Adrenal gland (tissue), 12 donors: ENCODE results near the gene DNAH17. TPM values are rescaled to one million over a fixed set of nuclear protein-coding genes. Genes with fewer than 3 reads are reported as not detected.

Experiments used
- DNase-seq, 7 donors: peaks; one replicate each; pipeline ENCODE4 v3.0.0-alpha.2; 2019 to 2020
- H3K27ac ChIP-seq, 5 donors: fragments of 200-600 bp; sonication (generic) in 4 of 5; 1 replicate in 3 of 5; 2 replicates in 2 of 5; pipeline versions ENCODE4 v1.5.1 to v1.8.0; 2016 to 2020; ENCODE audit warnings: mild to moderate bottlenecking in 1 of 5
- H3K27me3 ChIP-seq: fragments of 200-600 bp; 2 replicates; pipeline ENCODE4 v1.8.0; 2021
- H3K36me3 ChIP-seq, 2 donors: fragments of 200-600 bp; replicated peaks in 1 of 2; 1 replicate in 1 of 2; 2 replicates in 1 of 2; pipeline versions ENCODE4 v1.5.1 to v1.8.0; 2018 to 2022
- H3K4me1 ChIP-seq, 2 donors: fragments of 200-600 bp; replicated peaks in 1 of 2; 1 replicate in 1 of 2; 2 replicates in 1 of 2; pipeline versions ENCODE4 v1.5.1 to v1.8.0; 2018 to 2021
- H3K4me3 ChIP-seq, 4 donors: fragments of 200-600 bp; sonication (generic) in 3 of 4; one replicate each; pipeline ENCODE4 v1.5.1; 2016 to 2018
- H3K9me3 ChIP-seq, 3 donors: fragments of 200-600 bp; sonication (generic) in 1 of 3; replicated peaks in 1 of 3; 1 replicate in 2 of 3; 2 replicates in 1 of 3; pipeline versions ENCODE4 v1.5.1 to v1.8.0; 2016 to 2021
- POLR2A ChIP-seq, 2 donors: fragments of 450-650 bp; IDR thresholded peaks; one replicate each; pipeline ENCODE4 v1.6.1; 2017; ENCODE audit warnings: antibody characterized with exemption in 2 of 2, mild to moderate bottlenecking in 2 of 2, moderate library complexity in 1 of 2
- WGBS, 4 donors: extraction: QIAGEN DNeasy Blood & Tissue Kit in 2 of 4; methylation state at CpG; one replicate each; pipeline versions ENCODE4 v1.1.5 to v1.1.7; 2013 to 2017; 5-methylcytosine and 5-hydroxymethylcytosine counted together
- intact Hi-C, 2 donors: fragments of 100-400 bp; cut with DNase I; formaldehyde crosslinking; loops; one replicate each; pipeline versions ENCODE4 v1.14.1 to v1.15.0; 2022 to 2023
- polyA plus RNA-seq, 3 donors: library from polyadenylated mRNA; stranded (reverse); fragments of 200-250 nt in 2 of 3; fragments of 350-450 nt in 1 of 3; fragmentation: Illumina TruSeq in 1 of 3; extraction: RNeasy Lipid Tissue Mini Kit (QIAGEN cat#74804) in 1 of 3; gene quantifications; one replicate each; pipeline ENCODE4 v1.2.3, GENCODE V29; 2013 to 2014
- total RNA-seq, 9 donors: library from RNA; depleted of rRNA in 4 of 9; stranded (reverse); fragments of >200 nt in 4 of 9; fragments of 120-200 nt in 1 of 9; fragmentation: NEBNext Ultra II Directional in 1 of 9; extraction: Animal tissue kit (Norgen Biotek cat#: 25700) in 1 of 9; gene quantifications; one replicate each; pipeline versions ENCODE4 v1.1.0 to v1.2.4, GENCODE V29; 2013 to 2023
- TF ChIP-seq, protein P1 (sequence below), 6 experiments: fragments of 450-650 bp in 4 of 6; fragments of 200-600 bp in 2 of 6; sonication (generic) in 1 of 6; IDR thresholded peaks; 1 replicate in 5 of 6; 2 replicates in 1 of 6; pipeline versions ENCODE4 v1.5.1 to v1.8.0; 2016 to 2021; ENCODE audit warnings: antibody characterized with exemption in 6 of 6, mild to moderate bottlenecking in 2 of 6, moderate library complexity in 1 of 6
- donor health status: healthy with polysubstance abuse.
- donor health status: Bipolar disorder and iron deficiency.
- donor health status: DM: yes; HTN: yes; CAD: no.
- donor health status: DM: no; HTN: no; CAD: no.
- donor health status: DM: no; HTN: no; CAD: no.
- donor health status: DM: yes; HTN: yes; CAD: no.

DNAH17 gene
- total and polyA plus RNA-seq, 12 donors: 0.03 to 1.8 (median 0.22) TPM; not detected in 5

DNA sequence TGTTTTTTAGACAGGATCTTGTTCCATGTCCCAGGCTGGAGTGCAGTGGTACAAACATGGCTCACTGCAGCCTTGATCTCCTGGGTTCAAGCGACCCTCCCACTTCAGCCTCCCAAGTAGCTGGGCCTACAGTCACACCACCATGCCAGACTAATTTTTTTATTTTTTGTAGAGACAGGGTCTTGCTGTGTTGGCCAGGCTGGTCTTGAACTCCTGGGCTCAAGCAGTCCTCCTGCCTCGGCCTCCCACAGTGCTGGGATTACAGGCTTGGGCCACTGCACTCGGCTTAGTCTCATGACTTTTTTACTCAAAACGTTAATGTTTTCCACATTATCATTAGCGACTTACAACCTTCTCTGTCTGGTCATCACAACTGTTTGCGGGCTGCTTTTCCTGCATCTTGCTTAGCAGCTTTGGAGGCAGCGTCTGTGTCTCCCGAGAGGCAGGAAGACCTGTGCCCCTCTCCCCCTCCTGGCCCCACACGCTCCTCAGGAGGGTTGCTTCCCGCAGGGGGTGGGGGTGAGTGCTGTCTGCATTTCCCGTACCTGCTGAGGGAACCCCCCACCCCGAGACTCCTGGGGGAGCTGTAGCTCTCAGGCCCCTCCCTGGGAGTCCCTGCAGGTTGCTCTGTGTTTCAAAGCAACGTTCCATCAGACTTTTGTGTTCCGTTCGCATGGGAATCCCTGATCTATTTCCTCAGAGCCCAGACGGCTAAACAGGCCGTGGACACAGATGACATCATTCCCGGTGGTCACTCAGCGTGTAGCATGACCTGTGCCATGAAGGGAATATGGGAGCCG lies 146.1 kb downstream of the DNAH17 start:
- Histone ChIP-seq H3K36me3 (peaks cover 0 to 12% of the 10 kb centered on the region in 2 donors), H3K4me1 (no peaks in the 10 kb centered on the region), H3K27ac (no peak overlapping the region), H3K4me3 (no peak overlapping the region), H3K27me3 (no peaks in the 10 kb centered on the region), H3K9me3 (no peaks in the 10 kb centered on the region)
- WGBS, 4 donors: 42 to 55% (median 53%) methylated on average over 19 to 20 of the region's 20 CpGs
- no peak for TF ChIP-seq POLR2A (IDR thresholded peaks at IDR 0.05)
- no peak for DNase-seq
- intact Hi-C loops: no loop called here

DNA sequence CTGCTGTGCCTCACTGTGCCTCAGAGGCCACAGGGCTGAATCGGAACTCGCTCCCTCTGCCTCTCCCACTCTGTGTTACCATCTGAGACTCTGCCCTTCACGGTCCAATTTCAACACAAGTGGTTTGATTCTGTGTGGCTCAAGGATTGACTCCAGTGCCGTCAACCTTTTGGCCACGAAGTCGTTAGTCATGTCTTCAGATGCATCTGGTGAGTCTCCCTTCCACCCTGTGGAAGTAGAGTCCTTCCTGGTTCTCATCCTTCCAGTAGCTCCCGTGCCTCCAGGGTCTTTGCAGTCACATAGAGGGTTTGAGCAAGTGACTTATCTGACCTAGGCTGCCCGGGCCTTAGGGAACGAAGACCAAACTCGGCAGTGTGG lies 147.6 kb downstream of the DNAH17 start:
- H3K4me3 ChIP-seq: no peak overlapping the region
- no peak overlapping the region for H3K27ac ChIP-seq
- TF ChIP-seq POLR2A (IDR thresholded peaks at IDR 0.05): no peak
- TF ChIP-seq, protein P1, sequence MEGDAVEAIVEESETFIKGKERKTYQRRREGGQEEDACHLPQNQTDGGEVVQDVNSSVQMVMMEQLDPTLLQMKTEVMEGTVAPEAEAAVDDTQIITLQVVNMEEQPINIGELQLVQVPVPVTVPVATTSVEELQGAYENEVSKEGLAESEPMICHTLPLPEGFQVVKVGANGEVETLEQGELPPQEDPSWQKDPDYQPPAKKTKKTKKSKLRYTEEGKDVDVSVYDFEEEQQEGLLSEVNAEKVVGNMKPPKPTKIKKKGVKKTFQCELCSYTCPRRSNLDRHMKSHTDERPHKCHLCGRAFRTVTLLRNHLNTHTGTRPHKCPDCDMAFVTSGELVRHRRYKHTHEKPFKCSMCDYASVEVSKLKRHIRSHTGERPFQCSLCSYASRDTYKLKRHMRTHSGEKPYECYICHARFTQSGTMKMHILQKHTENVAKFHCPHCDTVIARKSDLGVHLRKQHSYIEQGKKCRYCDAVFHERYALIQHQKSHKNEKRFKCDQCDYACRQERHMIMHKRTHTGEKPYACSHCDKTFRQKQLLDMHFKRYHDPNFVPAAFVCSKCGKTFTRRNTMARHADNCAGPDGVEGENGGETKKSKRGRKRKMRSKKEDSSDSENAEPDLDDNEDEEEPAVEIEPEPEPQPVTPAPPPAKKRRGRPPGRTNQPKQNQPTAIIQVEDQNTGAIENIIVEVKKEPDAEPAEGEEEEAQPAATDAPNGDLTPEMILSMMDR (IDR thresholded peaks at IDR 0.05): no peak
- DNase-seq: no peak
- H3K9me3 ChIP-seq: no peaks in the 10 kb centered on the region
- peaks cover 0 to 23% of the 10 kb centered on the region in 2 donors for H3K36me3 ChIP-seq
- H3K27me3 ChIP-seq: no peaks in the 10 kb centered on the region
- intact Hi-C loops: no loop called here
- WGBS, 4 donors: 71 to 85% (median 81%) methylated on average over 10 of the region's 10 CpGs
- H3K4me1 ChIP-seq: no peaks in the 10 kb centered on the region

DNA sequence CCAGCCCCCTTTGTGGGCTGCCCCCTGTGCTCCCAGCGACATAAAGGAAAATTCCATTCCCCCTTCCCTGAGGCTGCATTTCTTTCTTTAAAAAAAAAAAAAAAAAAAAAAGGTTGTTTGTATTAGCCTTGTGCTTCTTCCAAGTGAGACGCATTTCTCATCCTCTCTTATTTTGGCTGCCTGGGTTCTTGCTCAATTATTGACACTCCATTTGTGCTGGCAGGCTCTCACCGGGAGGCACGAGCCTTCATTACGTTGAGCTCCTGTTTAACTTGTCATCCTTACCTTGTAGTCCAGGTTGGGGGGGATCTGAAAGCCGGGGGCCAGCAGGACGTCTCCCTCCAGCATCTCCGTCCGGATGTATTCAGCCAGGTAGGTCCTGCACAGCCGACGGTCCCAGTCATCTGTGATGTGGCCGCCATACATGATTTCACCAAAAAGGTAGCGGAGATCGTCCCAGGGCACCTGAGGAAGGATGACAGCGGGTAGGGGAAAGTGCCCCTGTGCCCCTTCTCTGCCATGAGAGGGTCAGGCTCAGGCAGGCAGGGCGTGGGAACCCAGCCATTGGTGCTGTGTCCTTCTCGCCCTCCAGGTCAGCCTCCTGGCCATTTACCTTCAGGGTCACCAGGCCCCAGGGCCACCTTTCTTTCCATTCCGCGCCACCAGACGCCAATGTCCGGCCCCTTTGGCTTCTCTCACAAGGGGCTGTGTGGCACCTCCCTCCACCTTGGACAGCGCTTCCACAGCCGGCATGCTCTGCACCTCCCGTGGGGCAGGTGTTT lies 148.2 kb downstream of the DNAH17 start:
- no peaks in the 10 kb centered on the region for H3K27me3 ChIP-seq

DNA sequence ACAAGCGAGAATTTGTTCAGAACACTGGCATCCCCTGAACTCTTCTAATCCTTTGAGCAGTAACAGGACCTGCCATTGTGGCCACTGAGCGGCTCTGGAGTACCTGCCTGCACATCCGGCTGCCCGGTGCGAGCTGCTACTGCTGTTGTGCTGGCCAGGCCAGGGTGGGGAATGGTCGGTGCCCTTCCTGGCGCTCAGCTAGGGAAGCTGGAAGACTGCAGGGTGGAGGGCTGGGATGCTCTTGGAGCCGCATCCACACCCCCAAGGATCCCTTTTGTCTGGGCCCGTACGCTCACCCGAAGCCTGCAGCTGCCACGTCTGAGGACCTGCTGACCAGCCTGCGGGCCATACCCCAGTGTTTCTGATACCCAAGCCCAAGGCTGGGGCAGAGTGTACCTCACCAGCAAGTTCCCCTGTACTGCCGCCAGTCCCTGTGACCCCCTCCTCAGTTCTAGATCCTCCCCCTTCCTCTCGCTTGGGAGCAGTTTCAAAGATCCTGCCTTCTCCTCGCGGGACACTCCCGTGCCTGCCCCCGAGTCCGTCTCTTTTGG lies 149.1 kb downstream of the DNAH17 start:
- no peak for DNase-seq
- intact Hi-C loops: no loop called here
- no peaks in the 10 kb centered on the region for H3K9me3 ChIP-seq
- 88 to 94% (median 90%) methylated on average over 8 to 20 of the region's 20 CpGs for WGBS, 4 donors
- no peak overlapping the region for H3K27ac ChIP-seq
- TF ChIP-seq, protein P1 (IDR thresholded peaks at IDR 0.05): no peak
- TF ChIP-seq POLR2A (IDR thresholded peaks at IDR 0.05): no peak
- no peaks in the 10 kb centered on the region for H3K27me3 ChIP-seq
- H3K36me3 ChIP-seq: peaks cover 0 to 38% of the 10 kb centered on the region in 2 donors
- H3K4me1 ChIP-seq: no peaks in the 10 kb centered on the region
- no peak overlapping the region for H3K4me3 ChIP-seq

More for the DNA sequence above, 148.2 kb downstream of the DNAH17 start:
- Histone ChIP-seq H3K27ac (no peak overlapping the region), H3K4me1 (no peaks in the 10 kb centered on the region), H3K36me3 (peaks cover 0 to 29% of the 10 kb centered on the region in 2 donors), H3K4me3 (no peak overlapping the region), H3K9me3 (no peaks in the 10 kb centered on the region)
- TF ChIP-seq POLR2A (IDR thresholded peaks at IDR 0.05): no peak
- TF ChIP-seq, protein P1 (IDR thresholded peaks at IDR 0.05): no peak
- WGBS, 4 donors: 84 to 90% (median 86%) methylated on average over 23 to 24 of the region's 24 CpGs
- DNase-seq: no peak
- intact Hi-C loops: no loop called here
